Testis (tissue), 3 donors: ENCODE results near the gene KMO. TPM values are rescaled to one million over a fixed set of nuclear protein-coding genes. Genes with fewer than 3 reads are reported as not detected.

Experiments used
- DNase-seq: peaks from one replicate; pipeline ENCODE4 v3.0.0-alpha.2; 2019
- H3K27ac ChIP-seq, 2 donors: fragments of 200-600 bp; sonication (generic); one replicate each; pipeline ENCODE4 v1.5.1; 2019
- H3K27me3 ChIP-seq: fragments of 200-600 bp; sonication (generic); one replicate; pipeline ENCODE4 v1.5.1; 2019
- H3K36me3 ChIP-seq: fragments of 200-600 bp; sonication (generic); one replicate; pipeline ENCODE4 v1.5.1; 2017; ENCODE audit warnings: low read depth; ENCODE audit errors: missing control alignments
- H3K4me1 ChIP-seq: fragments of 200-600 bp; sonication (generic); one replicate; pipeline ENCODE4 v1.5.1; 2019
- H3K4me3 ChIP-seq, 2 donors: fragments of 200-600 bp; sonication (generic); one replicate each; pipeline ENCODE4 v1.5.1; 2017 to 2019
- H3K9me3 ChIP-seq: fragments of 200-600 bp; sonication (generic); one replicate; pipeline ENCODE4 v1.5.1; 2017
- POLR2A ChIP-seq: fragments of 450-650 bp; IDR thresholded peaks from one replicate; pipeline ENCODE4 v1.6.1; 2017; ENCODE audit warnings: antibody characterized with exemption, mild to moderate bottlenecking, moderate library complexity
- WGBS, 2 donors: methylation state at CpG; one replicate each; pipeline ENCODE4 v1.1.5; 2018; 5-methylcytosine and 5-hydroxymethylcytosine counted together
- intact Hi-C: fragments of 100-400 bp; cut with DNase I; formaldehyde crosslinking; loops from one replicate; pipeline ENCODE4 v1.15.1; 2023; ENCODE audit warnings: low total_unique reads
- polyA plus RNA-seq: library from polyadenylated mRNA; stranded (reverse); fragments of 350-450 nt; fragmentation: Illumina TruSeq; extraction: RNeasy Lipid Tissue Mini Kit (QIAGEN cat#74804); gene quantifications from one replicate; pipeline ENCODE4 v1.2.3, GENCODE V29; 2014; ENCODE audit warnings: low read depth, low replicate concordance; ENCODE audit not compliant: insufficient read depth
- total RNA-seq, 2 donors: library from RNA; depleted of rRNA; stranded (reverse); fragments of >200 nt; gene quantifications; one replicate each; pipeline ENCODE4 v1.2.3, GENCODE V29; 2016
- TF ChIP-seq, protein P1 (sequence below), 3 experiments: fragments of 450-650 bp in 2 of 3; fragments of 200-600 bp in 1 of 3; sonication (generic) in 1 of 3; IDR thresholded peaks; one replicate each; pipeline ENCODE4 v1.5.1; 2016 to 2019; ENCODE audit warnings: antibody characterized with exemption in 3 of 3, mild to moderate bottlenecking in 2 of 3, moderate library complexity in 1 of 3

KMO gene
- total and polyA plus RNA-seq, 3 donors from 2014 or later = 0.39 to 1.5 (median 0.99) TPM

DNA sequence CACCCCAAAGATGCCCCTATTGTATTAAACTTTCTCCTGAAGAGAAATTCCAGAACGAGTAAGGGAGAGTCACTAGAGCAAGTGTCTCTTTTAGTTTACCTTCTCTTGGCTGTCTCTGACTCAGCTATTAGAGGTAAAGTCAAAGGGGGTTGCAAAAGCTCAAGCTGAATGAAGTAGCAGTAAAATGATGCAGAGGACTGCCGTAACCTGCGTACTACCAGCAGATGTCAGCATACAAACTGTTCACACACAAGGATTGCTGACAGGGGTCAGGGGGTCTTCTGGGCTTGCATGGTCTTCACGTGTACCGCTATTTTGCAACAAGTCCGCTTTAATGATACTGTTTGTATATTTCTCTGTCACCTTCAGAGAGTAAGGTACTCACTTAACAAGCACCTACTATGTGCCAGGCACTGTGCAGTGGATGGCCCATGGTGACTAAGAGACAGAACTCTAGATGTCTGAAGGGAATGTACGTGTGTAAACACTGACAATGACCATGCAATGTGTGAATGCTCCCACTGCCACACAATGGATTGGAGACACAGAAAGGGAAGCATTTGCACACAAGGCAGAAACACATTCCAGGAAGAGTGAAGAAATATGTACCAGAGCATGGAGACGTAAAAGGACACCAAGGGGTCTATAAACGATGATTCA, 73.1 kb downstream of the KMO start:
- intact Hi-C loops = no loop called here
- H3K27me3 ChIP-seq = no peaks in the 10 kb centered on the region
- H3K36me3 ChIP-seq = no peaks in the 10 kb centered on the region
- no peak overlapping the region for H3K4me3 ChIP-seq
- WGBS, 2 donors = 85 to 86% methylated on average over 9 of the region's 9 CpGs
- H3K4me1 ChIP-seq = peaks cover 5% of the 10 kb centered on the region
- DNase-seq = no peak
- H3K9me3 ChIP-seq = no peaks in the 10 kb centered on the region
- no peak overlapping the region for H3K27ac ChIP-seq
- TF ChIP-seq, protein P1, sequence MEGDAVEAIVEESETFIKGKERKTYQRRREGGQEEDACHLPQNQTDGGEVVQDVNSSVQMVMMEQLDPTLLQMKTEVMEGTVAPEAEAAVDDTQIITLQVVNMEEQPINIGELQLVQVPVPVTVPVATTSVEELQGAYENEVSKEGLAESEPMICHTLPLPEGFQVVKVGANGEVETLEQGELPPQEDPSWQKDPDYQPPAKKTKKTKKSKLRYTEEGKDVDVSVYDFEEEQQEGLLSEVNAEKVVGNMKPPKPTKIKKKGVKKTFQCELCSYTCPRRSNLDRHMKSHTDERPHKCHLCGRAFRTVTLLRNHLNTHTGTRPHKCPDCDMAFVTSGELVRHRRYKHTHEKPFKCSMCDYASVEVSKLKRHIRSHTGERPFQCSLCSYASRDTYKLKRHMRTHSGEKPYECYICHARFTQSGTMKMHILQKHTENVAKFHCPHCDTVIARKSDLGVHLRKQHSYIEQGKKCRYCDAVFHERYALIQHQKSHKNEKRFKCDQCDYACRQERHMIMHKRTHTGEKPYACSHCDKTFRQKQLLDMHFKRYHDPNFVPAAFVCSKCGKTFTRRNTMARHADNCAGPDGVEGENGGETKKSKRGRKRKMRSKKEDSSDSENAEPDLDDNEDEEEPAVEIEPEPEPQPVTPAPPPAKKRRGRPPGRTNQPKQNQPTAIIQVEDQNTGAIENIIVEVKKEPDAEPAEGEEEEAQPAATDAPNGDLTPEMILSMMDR (IDR thresholded peaks at IDR 0.05) = no peak
- no peak for TF ChIP-seq POLR2A

DNA sequence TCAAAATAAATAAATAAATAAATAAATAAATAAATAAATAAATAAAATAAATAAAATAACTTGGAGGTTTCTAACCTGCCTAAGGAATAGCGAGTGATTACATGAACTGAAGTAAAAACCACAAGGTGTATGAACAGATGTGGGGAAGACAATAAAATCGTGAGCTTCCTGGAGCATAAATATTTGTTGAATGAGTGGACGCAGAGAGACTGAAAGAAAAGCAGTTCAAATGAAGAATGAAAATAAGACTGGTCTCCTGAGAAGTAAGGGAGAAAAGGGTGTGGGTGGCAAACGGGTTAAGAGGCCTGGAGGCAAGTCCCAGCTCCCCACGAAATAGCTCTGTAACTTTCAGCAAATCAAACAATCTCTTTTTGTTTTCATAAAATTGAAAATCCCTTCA, 74.4 kb downstream of the KMO start:
- no peaks in the 10 kb centered on the region for H3K9me3 ChIP-seq
- DNase-seq = no peak
- TF ChIP-seq, protein P1 (IDR thresholded peaks at IDR 0.05) = no peak
- no peak for TF ChIP-seq POLR2A
- intact Hi-C loops = no loop called here
- H3K4me1 ChIP-seq = peaks cover 7% of the 10 kb centered on the region
- no peak overlapping the region for H3K4me3 ChIP-seq
- no peaks in the 10 kb centered on the region for H3K36me3 ChIP-seq
- H3K27ac ChIP-seq = no peak overlapping the region
- H3K27me3 ChIP-seq = no peaks in the 10 kb centered on the region
- WGBS, 2 donors = 88 to 89% methylated on average over 5 of the region's 5 CpGs

DNA sequence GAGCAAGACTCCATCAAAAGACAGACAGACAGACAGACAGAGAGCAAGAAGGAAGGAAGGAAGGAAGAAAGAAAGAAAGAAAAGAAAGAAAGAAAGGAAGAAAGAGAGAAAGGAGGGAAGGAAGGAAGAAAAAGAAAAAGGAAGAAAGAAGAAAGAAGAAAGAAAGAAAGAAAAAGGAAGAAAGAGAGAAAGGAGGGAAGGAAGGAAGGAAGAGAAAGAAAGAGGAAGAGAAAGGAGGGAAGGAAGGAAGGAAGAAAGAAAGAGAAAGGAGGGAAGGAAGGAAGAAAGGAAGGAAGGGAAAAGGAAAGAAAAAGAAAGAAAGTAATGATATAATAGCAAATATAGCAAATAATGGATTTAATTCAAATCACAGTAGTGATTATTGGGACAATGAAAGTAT, 75.3 kb downstream of the KMO start:
- Histone ChIP-seq H3K27me3 (no peaks in the 10 kb centered on the region), H3K4me1 (peaks cover 7% of the 10 kb centered on the region), H3K36me3 (no peaks in the 10 kb centered on the region), H3K9me3 (no peaks in the 10 kb centered on the region), H3K4me3 (no peak overlapping the region), H3K27ac (no peak overlapping the region)
- TF ChIP-seq POLR2A = no peak
- TF ChIP-seq, protein P1 (IDR thresholded peaks at IDR 0.05) = no peak
- DNase-seq = no peak
- intact Hi-C loops = no loop called here

DNA sequence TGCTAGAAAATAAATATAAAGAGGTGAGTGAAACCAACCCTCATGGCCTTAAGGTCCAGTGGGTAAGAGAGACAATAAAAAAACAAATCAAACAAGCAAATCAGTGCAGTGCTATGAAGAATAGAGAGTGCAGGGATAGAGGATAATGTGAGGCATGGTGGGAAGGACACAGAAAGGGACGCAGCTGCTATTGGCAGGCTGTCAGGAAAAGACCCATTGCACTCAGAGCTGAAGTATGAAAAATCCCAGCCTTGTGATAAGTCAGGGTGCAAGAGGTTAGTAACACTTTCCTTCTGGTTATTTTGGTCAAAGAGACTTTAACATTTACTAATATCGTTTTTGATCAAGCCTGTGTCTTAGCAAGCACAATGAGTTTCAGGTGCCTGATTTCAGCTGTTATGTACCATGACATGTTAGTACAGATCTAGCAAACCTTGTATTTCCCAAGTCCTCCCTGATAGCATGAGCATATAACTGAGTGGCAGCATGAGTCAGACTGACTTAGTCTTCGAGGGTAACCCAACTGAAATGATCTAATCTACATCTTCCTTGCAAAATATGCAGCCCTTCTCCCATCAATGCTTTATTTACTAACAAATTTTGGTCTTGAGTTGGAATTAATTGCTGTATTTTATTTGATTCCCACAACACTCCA, 76.3 kb downstream of the KMO start:
- no peak overlapping the region for H3K27ac ChIP-seq
- TF ChIP-seq POLR2A = no peak
- TF ChIP-seq, protein P1 (IDR thresholded peaks at IDR 0.05) = no peak
- no peak for DNase-seq

More for the DNA sequence above, 76.3 kb downstream of the KMO start:
- Histone ChIP-seq H3K4me3 (no peak overlapping the region), H3K9me3 (no peaks in the 10 kb centered on the region), H3K27me3 (no peaks in the 10 kb centered on the region), H3K4me1 (peaks cover 7% of the 10 kb centered on the region), H3K36me3 (no peaks in the 10 kb centered on the region)
- intact Hi-C loops = no loop called here
- WGBS, 2 donors = 45 to 54% methylated on average over 3 of the region's 3 CpGs
